Thyroid gland (tissue), 4 donors: ENCODE measurements around the gene TBX3.
A peak's percentile ranks its signal among the peaks of the same experiment; 100 is the strongest.

Experiments
- POLR2A ChIP-seq, 2 donors: fragments of 450-650 bp; IDR thresholded peaks; one replicate each; pipeline ENCODE4 v1.6.1; 2017; ENCODE audit warnings: antibody characterized with exemption in 2 of 2, mild to moderate bottlenecking in 2 of 2, moderate library complexity in 1 of 2
- TF ChIP-seq, protein P1 (sequence below), 6 experiments: fragments of 200-600 bp in 3 of 6; fragments of 450-650 bp in 3 of 6; sonication (generic) in 3 of 6; IDR thresholded peaks; one replicate each; pipeline ENCODE4 v1.5.1; 2016 to 2019; ENCODE audit warnings: antibody characterized with exemption in 6 of 6, mild to moderate bottlenecking in 2 of 6, inconsistent platforms in 1 of 6, moderate library complexity in 1 of 6

DNA sequence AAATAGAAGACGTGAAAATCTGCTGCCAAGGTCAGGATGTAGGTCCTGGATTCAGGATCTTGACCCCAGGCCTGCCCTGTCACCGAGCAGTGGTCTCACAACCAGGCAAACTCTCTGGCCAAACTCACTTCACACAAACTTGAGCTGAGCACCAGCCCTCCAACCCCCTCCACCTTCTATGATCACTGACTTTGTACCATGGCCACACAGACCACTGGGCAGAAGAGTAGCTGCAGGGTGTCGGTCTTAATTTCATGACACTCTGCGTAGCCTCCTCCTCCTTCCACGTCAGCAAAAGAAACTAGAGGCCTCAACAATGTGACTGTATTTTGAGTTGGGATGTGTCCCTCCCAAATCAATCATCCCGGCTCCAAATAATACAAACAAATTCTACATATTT, 7.2 kb upstream of the TBX3 start:
- TF ChIP-seq, protein P1, sequence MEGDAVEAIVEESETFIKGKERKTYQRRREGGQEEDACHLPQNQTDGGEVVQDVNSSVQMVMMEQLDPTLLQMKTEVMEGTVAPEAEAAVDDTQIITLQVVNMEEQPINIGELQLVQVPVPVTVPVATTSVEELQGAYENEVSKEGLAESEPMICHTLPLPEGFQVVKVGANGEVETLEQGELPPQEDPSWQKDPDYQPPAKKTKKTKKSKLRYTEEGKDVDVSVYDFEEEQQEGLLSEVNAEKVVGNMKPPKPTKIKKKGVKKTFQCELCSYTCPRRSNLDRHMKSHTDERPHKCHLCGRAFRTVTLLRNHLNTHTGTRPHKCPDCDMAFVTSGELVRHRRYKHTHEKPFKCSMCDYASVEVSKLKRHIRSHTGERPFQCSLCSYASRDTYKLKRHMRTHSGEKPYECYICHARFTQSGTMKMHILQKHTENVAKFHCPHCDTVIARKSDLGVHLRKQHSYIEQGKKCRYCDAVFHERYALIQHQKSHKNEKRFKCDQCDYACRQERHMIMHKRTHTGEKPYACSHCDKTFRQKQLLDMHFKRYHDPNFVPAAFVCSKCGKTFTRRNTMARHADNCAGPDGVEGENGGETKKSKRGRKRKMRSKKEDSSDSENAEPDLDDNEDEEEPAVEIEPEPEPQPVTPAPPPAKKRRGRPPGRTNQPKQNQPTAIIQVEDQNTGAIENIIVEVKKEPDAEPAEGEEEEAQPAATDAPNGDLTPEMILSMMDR (IDR thresholded peaks at IDR 0.05): peak in 1 of 6 experiments; percentile 5
- peak in 1 of 2 donors; percentile 96 for TF ChIP-seq POLR2A (IDR thresholded peaks at IDR 0.05)
